ENCODE results near the gene CFAP99. TPM values are rescaled to one million over a fixed set of nuclear protein-coding genes. Genes with fewer than 3 reads are reported as not detected.

CFAP99 gene
- total RNA-seq, 1 experiment from 2014 or later, result 0.16 TPM

- no peak for DNase-seq (ENCODE audit: unreplicated experiment)
- intact Hi-C loops (cut with micrococcal nuclease), result no loop called here
These were observed 32.3 kb downstream of the CFAP99 start for GRCh38 chr4:2451036-2451520.

GRCh38 chr4:2451821-2452785 lies 33.3 kb downstream of the CFAP99 start:
- TF ChIP-seq CTCF (IDR thresholded peaks at IDR 0.05; ENCODE audit: unreplicated experiment), result no peak
- CTCF ChIA-PET, result interaction anchor here (0.7 kb wide), 1 partner anchor 65 kb away, joined by 3 read pairs; no protein-coding TSS in a partner anchor
- Mint-ChIP-seq H3K27ac (ENCODE audit: low read depth, unreplicated experiment) (no peak overlapping the region), H3K4me3 (ENCODE audit: unreplicated experiment) (no peak overlapping the region), H3K36me3 (ENCODE audit: insufficient read depth, unreplicated experiment) (no peaks in the 10 kb centered on the region), H3K4me1 (ENCODE audit: insufficient read depth, unreplicated experiment) (no peaks in the 10 kb centered on the region), H3K27me3 (ENCODE audit: insufficient read depth, unreplicated experiment) (no peaks in the 10 kb centered on the region), H3K9me3 (ENCODE audit: unreplicated experiment) (no peaks in the 10 kb centered on the region)
- POLR2A ChIA-PET, result no interaction called here
- no TSS peak for BruUV-seq (replicated peaks)
- DNase-seq (ENCODE audit: unreplicated experiment), result no peak
- intact Hi-C loops (cut with micrococcal nuclease), result no loop called here

More at GRCh38 chr4:2451036-2451520, 32.3 kb downstream of the CFAP99 start:
- no peaks in the 10 kb centered on the region for H3K36me3 Mint-ChIP-seq (ENCODE audit: insufficient read depth, unreplicated experiment)
- H3K4me1 Mint-ChIP-seq (ENCODE audit: insufficient read depth, unreplicated experiment), result no peaks in the 10 kb centered on the region
- POLR2A ChIA-PET, result no interaction called here
- H3K27me3 Mint-ChIP-seq (ENCODE audit: insufficient read depth, unreplicated experiment), result no peaks in the 10 kb centered on the region
- H3K9me3 Mint-ChIP-seq (ENCODE audit: unreplicated experiment), result no peaks in the 10 kb centered on the region
- BruUV-seq (replicated peaks), result no TSS peak
- H3K27ac Mint-ChIP-seq (ENCODE audit: low read depth, unreplicated experiment), result no peak overlapping the region
- H3K4me3 Mint-ChIP-seq (ENCODE audit: unreplicated experiment), result no peak overlapping the region
- TF ChIP-seq CTCF (IDR thresholded peaks at IDR 0.05; ENCODE audit: unreplicated experiment), result no peak
- CTCF ChIA-PET, result interaction anchor here (0.6 to 0.7 kb wide), 2 partner anchors 15 to 31 kb away, joined by 3 read pairs; no protein-coding TSS in a partner anchor

GRCh38 chr4:2457481-2458295 lies 38.9 kb downstream of the CFAP99 start:
- Mint-ChIP-seq H3K36me3 (ENCODE audit: insufficient read depth, unreplicated experiment) (no peaks in the 10 kb centered on the region), H3K27me3 (ENCODE audit: insufficient read depth, unreplicated experiment) (no peaks in the 10 kb centered on the region), H3K9me3 (ENCODE audit: unreplicated experiment) (no peaks in the 10 kb centered on the region), H3K4me3 (ENCODE audit: unreplicated experiment) (no peak overlapping the region), H3K27ac (ENCODE audit: low read depth, unreplicated experiment) (no peak overlapping the region), H3K4me1 (ENCODE audit: insufficient read depth, unreplicated experiment) (peaks cover 6% of the 10 kb centered on the region)
- TF ChIP-seq CTCF (IDR thresholded peaks at IDR 0.05; ENCODE audit: unreplicated experiment), result no peak
- no peak for DNase-seq (ENCODE audit: unreplicated experiment)
- no TSS peak for BruUV-seq (replicated peaks)
- POLR2A ChIA-PET, result interaction anchor here (1.1 kb wide), 1 partner anchor 10 kb away, joined by 3 read pairs; no protein-coding TSS in a partner anchor
- intact Hi-C loops (cut with micrococcal nuclease), result no loop called here
- CTCF ChIA-PET, result no interaction called here

Data from MCF 10A (cell line).